Mesendoderm (in vitro differentiated cells): ENCODE results near the gene GARIN5B.

Experiments used
- DNase-seq: peaks from one replicate; pipeline ENCODE4 v3.0.0; 2013
- H2AK5ac ChIP-seq: 2 replicates; pipeline ENCODE4 v1.6.1; 2013; ENCODE audit warnings: low read length, inconsistent platforms
- H2BK120ac ChIP-seq: 2 replicates; pipeline ENCODE4 v1.6.1; 2013; ENCODE audit warnings: low read depth, mild to moderate bottlenecking, low read length, moderate library complexity, mixed read lengths
- H2BK15ac ChIP-seq: replicated peaks from 2 replicates; pipeline ENCODE4 v1.6.1; 2013; ENCODE audit warnings: low read depth, mild to moderate bottlenecking, moderate library complexity
- H2BK5ac ChIP-seq: 2 replicates; pipeline ENCODE4 v1.6.1; 2013; ENCODE audit warnings: low read length, inconsistent platforms
- H3K18ac ChIP-seq: 2 replicates; pipeline ENCODE4 v1.6.1; 2013; ENCODE audit warnings: mild to moderate bottlenecking, low read length, mixed read lengths
- H3K23ac ChIP-seq: one replicate; pipeline ENCODE4 v1.6.1; 2013; ENCODE audit warnings: low read length
- H3K27ac ChIP-seq: 2 replicates; pipeline ENCODE4 v1.5.1; 2013; ENCODE audit warnings: low read depth, mild to moderate bottlenecking, inconsistent platforms, low read length, moderate library complexity
- H3K27me3 ChIP-seq: 2 replicates; pipeline ENCODE4 v1.6.1; 2013; ENCODE audit warnings: low read length, control low read depth, mild to moderate bottlenecking, inconsistent platforms; ENCODE audit not compliant: insufficient read depth, poor library complexity
- H3K36me3 ChIP-seq: 2 replicates; pipeline ENCODE4 v1.6.1; 2013; ENCODE audit warnings: low read length, inconsistent platforms; ENCODE audit not compliant: control insufficient read depth, insufficient read depth
- H3K4ac ChIP-seq: one replicate; pipeline ENCODE4 v1.6.1; 2013; ENCODE audit warnings: low read depth, mild to moderate bottlenecking, low read length, moderate library complexity
- H3K4me1 ChIP-seq: 2 replicates; pipeline ENCODE4 v1.6.1; 2013; ENCODE audit warnings: low read depth, low read length, inconsistent platforms; ENCODE audit not compliant: control insufficient read depth
- H3K4me2 ChIP-seq: 2 replicates; pipeline ENCODE4 v1.6.1; 2013; ENCODE audit warnings: low read length
- H3K4me3 ChIP-seq: 2 replicates; pipeline ENCODE4 v1.5.1; 2013; ENCODE audit warnings: mild to moderate bottlenecking, low read length
- H3K56ac ChIP-seq: one replicate; pipeline ENCODE4 v1.6.1; 2013; ENCODE audit warnings: low read length
- H3K79me1 ChIP-seq: 2 replicates; pipeline ENCODE4 v1.6.1; 2013; ENCODE audit warnings: low read length, inconsistent platforms
- H3K79me2 ChIP-seq: 2 replicates; pipeline ENCODE4 v1.6.1; 2013; ENCODE audit warnings: mild to moderate bottlenecking, low read length; ENCODE audit not compliant: control insufficient read depth, insufficient read depth
- H3K9ac ChIP-seq: 2 replicates; pipeline ENCODE4 v1.6.1; 2013; ENCODE audit warnings: low read length, inconsistent platforms
- H4K5ac ChIP-seq: one replicate; pipeline ENCODE4 v1.6.1; 2013; ENCODE audit warnings: low read length
- H4K8ac ChIP-seq: one replicate; pipeline ENCODE4 v1.6.1; 2013; ENCODE audit warnings: low read depth, mild to moderate bottlenecking, control low read depth, low read length, moderate library complexity
- WGBS: extraction: QIAGEN DNeasy Blood & Tissue Kit; methylation state at CpG from one replicate; pipeline ENCODE4 v1.1.7; 2013; ENCODE audit warnings: low lambda C conversion rate, missing lambda C conversion rate; ENCODE audit not compliant: insufficient coverage; ENCODE audit errors: extremely low coverage; 5-methylcytosine and 5-hydroxymethylcytosine counted together

Gene GARIN5B

DNA sequence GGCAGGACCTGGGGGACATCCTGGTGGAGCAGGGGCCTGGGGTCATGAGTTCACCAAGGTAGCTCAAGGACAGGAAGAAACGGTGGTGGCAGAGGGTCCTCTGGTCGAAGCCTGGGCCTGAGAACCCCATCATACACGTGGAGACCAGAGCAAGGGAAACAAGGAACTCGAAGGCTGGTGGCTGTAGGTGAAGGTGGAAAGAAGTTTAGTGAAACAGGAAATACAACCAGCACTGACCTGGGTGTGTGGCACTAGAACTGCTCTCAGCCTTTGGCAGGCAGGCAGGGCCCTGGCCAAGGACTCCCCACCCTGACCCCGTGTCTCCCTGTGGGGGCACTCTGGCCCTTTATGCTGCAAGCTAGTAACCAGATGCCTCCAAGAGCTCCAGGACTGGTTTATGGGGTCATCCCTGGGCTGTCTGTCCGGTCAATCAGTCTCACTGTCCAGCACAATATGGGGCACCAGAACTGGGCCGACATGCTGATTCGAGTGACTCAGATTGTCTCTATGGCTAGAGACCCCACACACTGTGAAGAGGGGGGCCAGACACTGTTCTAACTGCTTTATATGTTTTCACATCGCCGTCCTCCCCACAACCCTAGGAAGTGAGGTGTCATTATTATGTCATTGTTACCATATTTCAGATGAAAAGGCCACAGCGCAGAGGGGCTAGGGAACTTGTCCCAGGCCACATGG lies 12.3 kb downstream of the GARIN5B start:
- H3K18ac ChIP-seq: no peak overlapping the region
- no peak overlapping the region for H2BK15ac ChIP-seq
- H2BK5ac ChIP-seq: no peak overlapping the region
- no peak overlapping the region for H3K23ac ChIP-seq
- H2BK120ac ChIP-seq: no peak overlapping the region
- H3K36me3 ChIP-seq: no peaks in the 10 kb centered on the region
- H3K4me2 ChIP-seq: no peak overlapping the region
- peaks cover 16% of the 10 kb centered on the region for H3K27me3 ChIP-seq
- no peak overlapping the region for H4K5ac ChIP-seq
- no peak for DNase-seq
- no peaks in the 10 kb centered on the region for H3K79me2 ChIP-seq
- no peak overlapping the region for H3K27ac ChIP-seq
- no peak overlapping the region for H3K4ac ChIP-seq
- no CpG with 5 or more reads among the region's 11 CpGs for WGBS
- no peaks in the 10 kb centered on the region for H3K79me1 ChIP-seq
- H3K56ac ChIP-seq: no peak overlapping the region
- H3K4me3 ChIP-seq: no peak overlapping the region
- no peak overlapping the region for H4K8ac ChIP-seq
- H3K4me1 ChIP-seq: peaks cover 12% of the 10 kb centered on the region
- no peak overlapping the region for H3K9ac ChIP-seq
- no peak overlapping the region for H2AK5ac ChIP-seq

- H3K23ac ChIP-seq: no peak overlapping the region
- H3K79me2 ChIP-seq: no peaks in the 10 kb centered on the region
- WGBS: no CpG with 5 or more reads among the region's 22 CpGs
- peaks cover 12% of the 10 kb centered on the region for H3K27me3 ChIP-seq
- peak overlapping the region; percentile 44 for H3K9ac ChIP-seq
- H3K4me3 ChIP-seq: no peak overlapping the region
- no peak overlapping the region for H2BK120ac ChIP-seq
- no peak overlapping the region for H3K4ac ChIP-seq
- peak; percentile 83 for DNase-seq
- peak overlapping the region; percentile 50 for H2BK5ac ChIP-seq
- peak overlapping the region; percentile 22 for H3K4me2 ChIP-seq
- no peak overlapping the region for H2AK5ac ChIP-seq
- no peak overlapping the region for H2BK15ac ChIP-seq
- H3K56ac ChIP-seq: peak overlapping the region; percentile 83
- peaks cover 12% of the 10 kb centered on the region for H3K4me1 ChIP-seq
- H4K8ac ChIP-seq: no peak overlapping the region
- no peak overlapping the region for H3K27ac ChIP-seq
- H3K79me1 ChIP-seq: no peaks in the 10 kb centered on the region
- no peak overlapping the region for H4K5ac ChIP-seq
- no peaks in the 10 kb centered on the region for H3K36me3 ChIP-seq
- H3K18ac ChIP-seq: no peak overlapping the region
These were observed 14.6 kb downstream of the GARIN5B start for GRCh38 chr19:55348317-55349034.

- Histone ChIP-seq H3K27me3 (peaks cover 2% of the 10 kb centered on the region), H2BK5ac (no peak overlapping the region), H3K4me1 (peaks cover 9% of the 10 kb centered on the region), H3K36me3 (no peaks in the 10 kb centered on the region), H2AK5ac (no peak overlapping the region), H3K79me2 (no peaks in the 10 kb centered on the region), H3K23ac (no peak overlapping the region), H3K27ac (no peak overlapping the region), H4K5ac (no peak overlapping the region), H3K4me2 (no peak overlapping the region), H3K4ac (no peak overlapping the region), H2BK15ac (no peak overlapping the region), H4K8ac (no peak overlapping the region), H3K4me3 (no peak overlapping the region), H3K79me1 (no peaks in the 10 kb centered on the region), H3K18ac (no peak overlapping the region), H2BK120ac (no peak overlapping the region), H3K9ac (no peak overlapping the region), H3K56ac (peak overlapping the region; percentile 83)
- no peak for DNase-seq
- WGBS: no CpG with 5 or more reads among the region's 10 CpGs
These were observed 15.5 kb downstream of the GARIN5B start for GRCh38 chr19:55347442-55348009.

DNA sequence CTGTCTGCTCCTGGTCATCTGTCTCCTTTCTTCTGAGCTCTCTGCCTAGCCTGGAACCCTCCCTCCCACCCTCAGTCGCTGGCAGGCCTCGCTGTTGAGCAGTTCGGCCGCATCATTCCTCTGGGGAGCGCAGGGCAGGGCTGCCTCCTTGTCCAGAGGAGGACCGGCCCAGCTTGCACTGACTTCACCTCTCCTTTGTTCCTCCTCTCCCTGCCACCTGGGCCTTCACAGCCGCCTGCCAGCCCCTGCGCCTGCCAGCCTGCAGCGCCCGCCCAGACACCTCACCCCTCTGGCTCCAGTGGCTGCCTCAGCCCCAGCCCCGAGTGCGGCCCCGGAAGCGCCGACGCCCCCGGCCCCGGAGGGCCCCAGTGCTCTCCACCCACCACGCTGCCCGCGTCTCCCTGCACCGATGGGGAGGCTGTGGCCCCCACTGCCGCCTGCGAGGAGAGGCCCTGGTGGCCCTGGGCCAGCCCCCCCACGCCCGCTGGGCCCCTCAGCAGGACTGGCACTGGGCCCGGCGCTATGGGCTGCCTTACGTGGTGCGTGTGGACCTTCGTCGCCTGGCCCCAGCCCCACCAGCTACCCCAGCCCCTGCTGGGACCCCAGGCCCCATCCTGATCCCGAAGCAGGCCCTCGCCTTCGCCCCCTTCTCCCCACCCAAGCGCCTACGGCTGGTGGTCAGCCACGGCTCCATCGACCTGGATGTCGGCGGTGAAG lies 16.2 kb downstream of the GARIN5B start:
- peaks cover 9% of the 10 kb centered on the region for H3K4me1 ChIP-seq
- H3K56ac ChIP-seq: no peak overlapping the region
- H3K18ac ChIP-seq: no peak overlapping the region
- WGBS: no CpG with 5 or more reads among the region's 41 CpGs
- no peak overlapping the region for H4K8ac ChIP-seq
- no peak overlapping the region for H4K5ac ChIP-seq
- no peak overlapping the region for H2AK5ac ChIP-seq
- H2BK5ac ChIP-seq: no peak overlapping the region
- H3K27ac ChIP-seq: no peak overlapping the region
- no peak overlapping the region for H3K9ac ChIP-seq
- no peak overlapping the region for H2BK120ac ChIP-seq
- no peak overlapping the region for H3K4ac ChIP-seq
- no peaks in the 10 kb centered on the region for H3K79me1 ChIP-seq
- H3K79me2 ChIP-seq: no peaks in the 10 kb centered on the region
- no peak overlapping the region for H3K4me2 ChIP-seq
- H3K27me3 ChIP-seq: no peaks in the 10 kb centered on the region
- no peaks in the 10 kb centered on the region for H3K36me3 ChIP-seq
- H3K4me3 ChIP-seq: no peak overlapping the region
- H3K23ac ChIP-seq: no peak overlapping the region
- DNase-seq: no peak
- H2BK15ac ChIP-seq: no peak overlapping the region

- WGBS: no CpG with 5 or more reads among the region's 43 CpGs
- H3K79me1 ChIP-seq: no peaks in the 10 kb centered on the region
- H3K27me3 ChIP-seq: no peaks in the 10 kb centered on the region
- no peak overlapping the region for H3K27ac ChIP-seq
- H3K4me1 ChIP-seq: peaks cover 9% of the 10 kb centered on the region
- H4K8ac ChIP-seq: no peak overlapping the region
- no peaks in the 10 kb centered on the region for H3K79me2 ChIP-seq
- H3K36me3 ChIP-seq: no peaks in the 10 kb centered on the region
- no peak overlapping the region for H2BK15ac ChIP-seq
- H2BK120ac ChIP-seq: no peak overlapping the region
- no peak overlapping the region for H3K18ac ChIP-seq
- H2BK5ac ChIP-seq: no peak overlapping the region
- no peak overlapping the region for H3K9ac ChIP-seq
- no peak overlapping the region for H3K4me2 ChIP-seq
- no peak for DNase-seq
- H3K23ac ChIP-seq: no peak overlapping the region
- no peak overlapping the region for H3K4ac ChIP-seq
- no peak overlapping the region for H3K4me3 ChIP-seq
- no peak overlapping the region for H2AK5ac ChIP-seq
- H3K56ac ChIP-seq: no peak overlapping the region
- H4K5ac ChIP-seq: no peak overlapping the region
These were observed 17.0 kb downstream of the GARIN5B start for GRCh38 chr19:55345818-55346724.
